Stimulated activated CD4-positive, alpha-beta T cell treated with anti-CD3 and anti-CD28 coated beads, TNF-alpha, amount 100 ng/mL, for 48 hours (primary cell): Measurements from ENCODE around the gene ZNF469.

ENCODE experiments used
- DNase-seq, 3 donors: peaks; one replicate each; pipeline ENCODE4 v3.0.0-alpha.2; 2020; ENCODE audit warnings: low read depth in 3 of 3

ZNF469 gene

GRCh38 chr16:88428156-88428555 lies 45.4 kb downstream of the ZNF469 start:
- no peak for DNase-seq

- DNase-seq = no peak
Observed at GRCh38 chr16:88428616-88429386, 46.0 kb downstream of the ZNF469 start.

- DNase-seq = no peak
Observed at GRCh38 chr16:88429387-88430184, 46.8 kb downstream of the ZNF469 start.

- no peak for DNase-seq
Observed at GRCh38 chr16:88430185-88430523, 47.4 kb downstream of the ZNF469 start.

GRCh38 chr16:88430524-88431446 lies 48.0 kb downstream of the ZNF469 start:
- DNase-seq = peak in 2 of 3 donors; percentile 19 to 25

DNA sequence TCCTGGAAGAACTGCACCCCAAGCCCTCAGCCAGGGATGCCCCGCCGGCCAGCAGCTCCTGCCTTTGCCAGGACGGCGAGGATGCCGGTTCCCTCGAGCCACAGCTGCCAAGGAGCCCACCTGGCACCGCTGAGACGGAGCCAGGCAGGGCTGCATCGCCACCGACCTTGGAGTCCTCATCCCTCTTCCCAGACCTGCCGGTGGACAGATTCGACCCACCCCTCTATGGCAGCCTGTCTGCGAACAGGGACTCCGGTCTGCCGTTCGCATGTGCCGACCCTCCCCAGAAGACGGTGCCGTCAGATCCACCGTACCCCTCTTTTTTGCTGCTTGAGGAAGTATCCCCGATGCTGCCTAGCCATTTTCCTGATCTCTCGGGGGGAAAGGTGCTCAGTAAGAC lies 48.9 kb downstream of the ZNF469 start:
- DNase-seq = no peak

- no peak for DNase-seq
Observed at GRCh38 chr16:88432174-88432573, 49.4 kb downstream of the ZNF469 start.
